Islet precursor cell (in vitro differentiated cells): ENCODE results near the gene UTP11.
"Not testable (repeated sequence)": the region's sequence is repeated elsewhere in the genome, so short reads cannot be mapped to it uniquely, and the experiment has no call there.

Source experiments
- DNase-seq: peaks from one replicate; pipeline ENCODE4 v3.0.0-alpha.2; 2018

UTP11 gene

DNA sequence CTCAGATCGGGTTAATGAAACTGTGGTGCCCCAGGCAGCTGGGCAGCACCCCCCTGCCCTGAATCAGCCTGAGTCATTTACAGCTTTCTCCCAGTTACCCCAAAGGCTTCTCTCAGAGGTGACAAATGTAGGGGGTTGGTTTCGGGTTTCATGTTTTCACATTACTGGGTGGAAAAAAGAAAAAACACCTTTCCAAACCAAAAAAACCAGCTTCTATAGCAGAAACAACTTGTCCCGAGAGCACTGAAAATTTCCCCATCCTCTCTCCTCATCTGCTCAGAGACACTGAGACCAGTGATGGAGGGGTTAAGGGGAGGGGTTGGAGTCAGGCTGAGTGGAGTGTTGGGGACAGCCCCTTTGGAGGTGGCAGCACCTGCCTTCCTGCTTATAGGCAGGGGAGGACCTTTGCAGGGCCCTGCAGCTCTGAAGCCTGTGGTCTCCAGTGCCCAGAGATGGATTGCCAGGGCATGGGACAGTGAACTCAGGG, 15.6 kb downstream of the UTP11 start:
- DNase-seq: no peak

DNA sequence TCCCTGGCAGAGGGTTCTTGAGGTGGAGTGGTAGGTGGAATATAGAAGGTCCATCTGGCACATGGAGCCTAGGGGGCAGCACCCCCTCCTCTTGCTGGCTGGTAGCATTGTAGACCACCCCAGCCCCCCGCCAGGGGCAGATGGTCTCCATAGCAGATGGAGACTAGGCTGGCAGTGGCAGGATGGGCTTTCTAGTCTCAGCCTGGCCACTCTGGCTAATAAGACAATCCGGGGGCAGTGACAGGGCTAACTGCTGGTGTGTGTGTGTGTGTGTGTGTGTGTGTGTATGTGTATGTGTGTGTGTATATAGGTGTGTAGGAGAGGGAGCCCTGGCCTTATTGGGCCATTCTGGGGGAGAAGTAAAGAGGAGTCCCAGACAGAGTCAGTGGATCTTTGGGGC, 16.1 kb downstream of the UTP11 start:
- DNase-seq: no peak

- DNase-seq: peak; percentile 75
Measured at GRCh38 chr1:38029081-38029681, 16.6 kb downstream of the UTP11 start.

- DNase-seq: peak; percentile 80
Measured at GRCh38 chr1:38029685-38030511, 17.4 kb downstream of the UTP11 start.

GRCh38 chr1:38030596-38031512, 18.3 kb downstream of the UTP11 start:
- no peak for DNase-seq

DNA sequence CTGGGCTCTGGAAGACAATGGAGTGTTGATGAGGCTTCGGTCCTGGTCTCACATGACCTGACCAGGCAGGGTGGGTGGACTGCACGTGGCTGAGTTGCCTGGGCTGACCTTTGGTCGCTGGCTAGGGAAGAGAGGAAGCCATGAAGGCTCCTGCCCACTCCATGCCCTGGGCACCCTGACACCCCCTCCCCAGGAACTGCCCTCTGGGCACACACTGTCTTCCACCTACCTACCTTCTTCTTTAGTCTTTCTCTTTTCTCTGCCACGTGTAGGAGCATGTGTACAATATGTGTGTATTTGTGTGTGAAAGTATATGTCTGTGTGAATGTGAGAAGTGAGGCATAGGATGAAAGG, 19.0 kb downstream of the UTP11 start:
- no peak for DNase-seq

- DNase-seq: not testable (repeated sequence)
Measured at GRCh38 chr1:38032992-38033391, 20.5 kb downstream of the UTP11 start.

GRCh38 chr1:38034871-38035270, 22.3 kb downstream of the UTP11 start:
- DNase-seq: no peak

GRCh38 chr1:38037221-38037939, 24.8 kb downstream of the UTP11 start:
- DNase-seq: no peak

- DNase-seq: no peak
Measured at GRCh38 chr1:38038861-38039260, 26.3 kb downstream of the UTP11 start.

DNA sequence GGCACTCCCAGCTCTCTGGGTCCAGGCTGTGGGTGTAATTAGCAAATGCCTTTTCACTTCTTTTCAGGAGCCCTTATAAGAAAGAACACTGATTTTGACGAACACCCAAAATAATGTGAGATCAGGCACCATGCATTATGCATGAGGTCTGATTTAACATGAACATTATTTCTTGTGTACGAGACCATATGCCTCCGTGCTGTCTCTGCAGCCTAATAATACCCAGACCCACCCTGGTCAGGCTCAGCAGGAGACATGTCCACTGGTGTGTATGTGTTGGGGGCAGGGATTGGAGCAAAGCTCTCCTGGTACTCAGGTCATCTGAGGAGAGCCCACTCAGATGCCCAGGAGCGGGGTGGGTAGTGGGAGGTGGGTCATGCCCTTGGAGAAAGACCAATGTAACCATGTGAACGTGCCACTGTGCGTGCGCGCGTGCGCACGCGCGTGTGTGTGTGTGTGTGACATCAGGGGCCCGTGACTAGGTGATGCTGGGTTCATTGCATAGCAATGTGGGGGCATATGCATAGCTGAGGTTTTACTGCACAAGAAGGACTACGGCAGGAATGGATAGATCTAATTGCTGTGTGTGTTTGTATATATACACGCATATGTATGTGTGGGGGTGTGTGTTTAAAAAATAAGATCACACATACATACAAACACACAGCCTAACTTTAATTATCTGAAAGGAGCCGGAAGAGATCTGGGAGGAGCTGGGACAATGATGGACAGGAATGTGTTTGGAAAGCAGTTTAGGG, 27.0 kb downstream of the UTP11 start:
- peak; percentile 47 for DNase-seq

- DNase-seq: no peak
Measured at GRCh38 chr1:38041936-38042834, 29.7 kb downstream of the UTP11 start.

DNA sequence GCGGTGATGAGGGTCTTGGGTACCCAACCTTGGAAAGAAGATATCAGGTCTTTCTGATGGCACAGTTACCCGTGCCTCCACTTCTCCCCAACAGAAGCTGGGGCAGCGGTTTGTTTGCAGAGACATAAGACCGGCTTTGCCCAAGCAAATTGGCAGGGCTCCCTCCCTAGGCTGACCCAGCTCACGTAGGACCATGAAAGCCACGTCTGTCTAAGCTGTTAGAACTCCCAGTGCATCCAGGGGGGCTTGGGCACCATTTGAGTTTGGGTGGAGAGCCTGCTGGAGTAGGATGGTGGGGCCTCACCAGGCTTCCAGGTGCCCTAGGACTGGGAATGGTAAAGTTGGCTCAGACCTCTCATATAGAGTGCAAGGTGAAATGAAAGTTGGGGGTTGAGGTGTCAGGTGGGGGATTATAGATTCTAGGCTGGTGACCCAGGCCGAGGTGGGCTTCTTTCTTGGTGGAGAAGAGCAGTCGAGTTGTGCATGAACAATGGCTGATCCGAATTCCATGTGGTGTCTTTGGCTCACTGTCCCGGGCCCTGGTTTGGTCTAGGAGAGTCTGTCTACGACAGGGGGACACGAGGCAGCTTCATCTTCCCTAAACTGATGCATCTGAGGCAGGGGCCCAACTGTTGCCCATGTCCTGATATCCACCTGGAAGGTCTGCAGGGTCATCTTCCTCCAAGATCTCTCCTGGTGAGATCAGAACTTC, 30.7 kb downstream of the UTP11 start:
- DNase-seq: no peak

GRCh38 chr1:38044221-38045215, 32.0 kb downstream of the UTP11 start:
- no peak for DNase-seq

DNA sequence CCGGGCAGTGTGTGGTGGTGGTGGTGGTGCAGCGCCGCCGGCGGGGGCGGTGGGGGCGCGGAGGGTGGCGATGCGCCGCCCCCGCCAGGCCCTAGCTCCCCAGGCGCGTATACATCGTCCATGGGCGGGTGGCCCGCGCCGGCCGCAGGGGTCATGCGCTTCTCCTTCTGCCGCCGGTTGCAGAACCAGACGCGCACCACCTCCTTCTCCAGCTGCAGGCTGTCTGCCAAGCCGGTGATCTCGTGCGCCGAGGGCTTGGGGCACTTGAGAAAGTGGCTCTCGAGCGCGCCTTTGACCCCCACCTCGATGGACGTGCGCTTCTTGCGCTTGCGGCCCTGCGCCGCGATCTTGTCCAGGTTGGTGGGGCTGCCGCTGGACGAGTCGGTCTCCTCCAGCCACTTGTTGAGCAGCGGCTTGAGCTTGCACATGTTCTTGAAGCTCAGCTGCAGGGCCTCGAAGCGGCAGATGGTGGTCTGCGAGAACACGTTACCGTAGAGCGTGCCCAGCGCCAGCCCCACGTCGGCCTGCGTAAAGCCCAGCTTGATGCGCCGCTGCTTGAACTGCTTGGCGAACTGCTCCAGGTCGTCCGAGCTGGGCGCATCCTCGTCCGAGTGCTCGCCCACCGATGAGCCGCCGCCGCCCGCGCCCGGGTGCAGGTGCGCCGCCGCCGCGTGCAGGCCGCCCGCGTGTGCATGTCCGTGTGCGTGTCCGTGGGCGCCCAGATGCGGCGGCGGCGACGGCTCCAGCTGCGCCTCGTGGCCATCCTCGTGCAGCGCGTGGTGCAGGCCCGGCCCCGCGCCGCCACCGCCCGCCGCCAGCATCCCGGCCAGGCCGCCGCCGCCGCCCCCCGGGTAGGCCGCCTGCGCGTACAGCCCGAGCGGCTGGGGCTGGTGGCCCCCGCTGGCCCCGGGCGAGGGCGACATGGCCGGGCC, 33.1 kb downstream of the UTP11 start:
- no peak for DNase-seq

DNA sequence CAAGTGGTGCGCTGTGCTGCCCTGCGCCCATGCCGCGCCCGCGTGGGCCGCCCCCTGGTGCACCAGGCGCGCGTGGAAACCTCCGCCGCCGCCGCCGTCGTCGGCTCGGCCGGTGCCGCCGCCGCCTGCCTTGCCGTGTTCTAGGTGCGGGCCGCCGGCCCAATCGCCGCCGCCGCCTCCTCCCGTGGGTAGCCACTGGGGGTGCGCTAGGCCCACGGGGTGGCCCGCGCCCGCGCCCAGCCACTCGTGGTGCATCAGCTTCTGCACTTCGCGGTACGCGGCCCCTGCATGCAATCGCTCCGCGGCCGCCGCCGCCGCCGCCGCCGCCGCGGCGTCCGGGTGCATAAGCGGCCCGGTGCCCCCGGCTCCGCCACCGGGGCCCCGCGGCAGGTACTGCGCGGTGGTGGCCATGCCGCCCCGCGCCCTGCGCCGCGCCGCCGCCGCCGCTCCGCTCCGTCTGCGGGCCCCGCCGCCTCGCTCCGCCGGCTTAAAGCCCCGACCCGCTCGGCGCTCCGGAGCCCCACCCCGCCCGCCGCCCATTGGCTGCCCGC, 33.9 kb downstream of the UTP11 start, which contains the start of gene POU3F1:
POU3F1 (minus strand) TSS at position 461 of the 551 bp plus-strand sequence; CDS start at position 411, 50 bp downstream.
- no peak for DNase-seq
